ENCODE data around the gene FHOD1. TPM values are rescaled to one million over a fixed set of nuclear protein-coding genes. Genes with fewer than 3 reads are reported as not detected.

Gene FHOD1
- total and polyA plus RNA-seq, 2 of the 13 experiments (the other 11 are each of a cell fraction or from before 2014, with no cell fraction given): 20.0 to 20.8 TPM

DNA sequence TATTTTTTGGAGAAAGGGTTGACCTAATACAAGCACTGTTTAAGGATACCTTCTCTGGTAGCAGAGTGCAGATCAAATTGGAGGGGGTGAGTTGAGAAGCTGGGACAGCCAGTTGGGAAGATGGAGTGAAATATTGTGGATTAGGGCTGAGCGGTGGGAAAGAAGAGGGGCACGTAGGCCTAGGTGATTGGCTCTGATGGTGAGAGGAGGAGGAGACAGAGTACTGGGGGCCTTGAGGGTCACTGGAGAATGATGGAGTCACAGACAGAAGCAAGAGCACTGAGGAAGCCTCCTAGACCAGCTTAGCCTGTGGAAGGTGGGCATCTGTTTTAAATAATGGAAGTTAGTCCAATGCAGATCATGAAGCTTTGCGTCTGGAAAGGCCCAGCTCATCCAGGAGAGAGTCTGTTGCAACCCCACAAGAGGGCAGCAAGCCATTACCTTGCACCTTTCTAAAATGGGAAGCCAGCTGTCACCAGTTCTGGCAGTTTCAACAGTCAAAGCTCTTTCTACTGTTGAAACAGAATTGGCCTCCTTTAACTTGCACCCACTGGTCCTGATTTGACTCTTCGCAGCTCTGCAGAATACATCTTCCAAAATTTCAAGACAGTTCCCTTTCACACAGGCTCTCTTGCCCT, 13.3 kb upstream of the FHOD1 start:
- H3K9ac ChIP-seq (ENCODE audit: insufficient read depth, low read depth, low read length): no peak overlapping the region
- intact Hi-C loops (cut with micrococcal nuclease; ENCODE audit: unreplicated experiment): no loop called here
- no peak overlapping the region for H2AFZ ChIP-seq (ENCODE audit: low read length)
- CTCF ChIA-PET (ENCODE audit: low intra/inter-chr PET ratio, low total read pairs): interaction anchor here (1.3 to 1.5 kb wide), 2 partner anchors 24 to 79 kb away, joined by 3 to 4 read pairs; no protein-coding TSS in a partner anchor
- no TSS peak for BruUV-seq (replicated peaks)
- H3K27ac ChIP-seq (ENCODE audit: extremely low read length, insufficient read depth, low read length): no peak overlapping the region
- H3K36me3 ChIP-seq (replicated peaks in 1 of 2; ENCODE audit: control insufficient read depth in 1 of 2, insufficient read depth in 2 of 2, low read length in 2 of 2): no peaks in the 10 kb centered on the region
- 53% methylated on average over 4 of the region's 4 CpGs for WGBS (ENCODE audit: low lambda C conversion rate)
- no peak overlapping the region for H3K4me3 ChIP-seq (replicated peaks in 1 of 3; ENCODE audit: insufficient read depth in 1 of 3, low read depth in 2 of 3, low read length in 3 of 3)
- peaks cover 8% of the 10 kb centered on the region for H3K4me1 ChIP-seq (ENCODE audit: insufficient read depth, low read length)
- ATAC-seq (peak; percentile 71), DNase-seq (ENCODE audit: low spot score) (peak; percentile 56), FAIRE-seq (peak; percentile 96)
- in situ Hi-C loops (cut with HindIII; ENCODE audit: extremely low pct_ligation_motif_present, low pct_unique_long_range_greater_than_20kb): no loop called here
- no peaks in the 10 kb centered on the region for H3K9me3 ChIP-seq (ENCODE audit: low read length)
- H3K79me2 ChIP-seq (ENCODE audit: insufficient read depth, low read length): no peaks in the 10 kb centered on the region
- H4K20me1 ChIP-seq (ENCODE audit: insufficient read depth, low read length): no peaks in the 10 kb centered on the region
- POLR2A ChIA-PET: interaction anchor here (0.6 to 1.3 kb wide), 5 partner anchors 11 to 168 kb away, joined by 3 to 5 read pairs (median 3); partner anchors contain the start of gene FHOD1
- no peak overlapping the region for H3K4me2 ChIP-seq (ENCODE audit: low read depth, low read length)
- peaks cover 5 to 30% of the 10 kb centered on the region in 2 experiments; a peak in 4 of 5 replicates for H3K27me3 ChIP-seq (ENCODE audit: control insufficient read depth in 1 of 2, insufficient read depth in 2 of 2, low read length in 2 of 2)
- TF ChIP-seq KAT2B (IDR thresholded peaks at IDR 0.05; ENCODE audit: borderline replicate concordance, low read depth, low read length) (no peak), PCBP2 (optimal IDR thresholded peaks at IDR 0.05; ENCODE audit: low read depth, low read length, poor library complexity, severe bottlenecking) (no peak), ZFX (CRISPR knock-in tag; IDR thresholded peaks at IDR 0.05; ENCODE audit: low read depth) (peak; percentile 48; the same call in 1 of the 2 replicates), HNF1B (CRISPR knock-in tag; IDR thresholded peaks at IDR 0.05) (no peak), SMC3 (IDR thresholded peaks at IDR 0.05; ENCODE audit: low read length) (peak; percentile 83), XRCC5 (optimal IDR thresholded peaks at IDR 0.05; ENCODE audit: low read length) (peak; percentile 54), HMGXB4 (CRISPR knock-in tag; IDR thresholded peaks at IDR 0.05; ENCODE audit: borderline replicate concordance in 1 of 2, low read depth in 1 of 2) (0 out of 4 replicates have a peak, but pooled peaks of 1 of the 2 experiments have one; percentile 29), ZNF558 (CRISPR knock-in tag; IDR thresholded peaks at IDR 0.05; ENCODE audit: borderline replicate concordance) (no peak), CTCF (CRISPR knock-in tag; IDR thresholded peaks at IDR 0.05) (peak; percentile 80), TEAD3 (CRISPR knock-in tag; optimal IDR thresholded peaks at IDR 0.05; ENCODE audit: borderline replicate concordance) (no peak), CEBPG (CRISPR knock-in tag; IDR thresholded peaks at IDR 0.05) (peak; percentile 34; the same call in 1 of the 2 replicates), SAP130 (CRISPR knock-in tag; IDR thresholded peaks at IDR 0.05; ENCODE audit: low read depth) (0 out of 2 replicates have a peak, but pooled peaks have one; percentile 17)
- TF ChIP-seq, protein P1, sequence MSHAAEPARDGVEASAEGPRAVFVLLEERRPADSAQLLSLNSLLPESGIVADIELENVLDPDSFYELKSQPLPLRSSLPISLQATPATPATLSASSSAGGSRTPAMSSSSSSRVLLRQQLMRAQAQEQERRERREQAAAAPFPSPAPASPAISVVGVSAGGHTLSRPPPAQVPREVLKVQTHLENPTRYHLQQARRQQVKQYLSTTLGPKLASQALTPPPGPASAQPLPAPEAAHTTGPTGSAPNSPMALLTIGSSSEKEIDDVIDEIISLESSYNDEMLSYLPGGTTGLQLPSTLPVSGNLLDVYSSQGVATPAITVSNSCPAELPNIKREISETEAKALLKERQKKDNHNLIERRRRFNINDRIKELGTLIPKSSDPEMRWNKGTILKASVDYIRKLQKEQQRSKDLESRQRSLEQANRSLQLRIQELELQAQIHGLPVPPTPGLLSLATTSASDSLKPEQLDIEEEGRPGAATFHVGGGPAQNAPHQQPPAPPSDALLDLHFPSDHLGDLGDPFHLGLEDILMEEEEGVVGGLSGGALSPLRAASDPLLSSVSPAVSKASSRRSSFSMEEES (CRISPR knock-in tag; IDR thresholded peaks at IDR 0.05): no peak
- TF ChIP-seq, protein P2, sequence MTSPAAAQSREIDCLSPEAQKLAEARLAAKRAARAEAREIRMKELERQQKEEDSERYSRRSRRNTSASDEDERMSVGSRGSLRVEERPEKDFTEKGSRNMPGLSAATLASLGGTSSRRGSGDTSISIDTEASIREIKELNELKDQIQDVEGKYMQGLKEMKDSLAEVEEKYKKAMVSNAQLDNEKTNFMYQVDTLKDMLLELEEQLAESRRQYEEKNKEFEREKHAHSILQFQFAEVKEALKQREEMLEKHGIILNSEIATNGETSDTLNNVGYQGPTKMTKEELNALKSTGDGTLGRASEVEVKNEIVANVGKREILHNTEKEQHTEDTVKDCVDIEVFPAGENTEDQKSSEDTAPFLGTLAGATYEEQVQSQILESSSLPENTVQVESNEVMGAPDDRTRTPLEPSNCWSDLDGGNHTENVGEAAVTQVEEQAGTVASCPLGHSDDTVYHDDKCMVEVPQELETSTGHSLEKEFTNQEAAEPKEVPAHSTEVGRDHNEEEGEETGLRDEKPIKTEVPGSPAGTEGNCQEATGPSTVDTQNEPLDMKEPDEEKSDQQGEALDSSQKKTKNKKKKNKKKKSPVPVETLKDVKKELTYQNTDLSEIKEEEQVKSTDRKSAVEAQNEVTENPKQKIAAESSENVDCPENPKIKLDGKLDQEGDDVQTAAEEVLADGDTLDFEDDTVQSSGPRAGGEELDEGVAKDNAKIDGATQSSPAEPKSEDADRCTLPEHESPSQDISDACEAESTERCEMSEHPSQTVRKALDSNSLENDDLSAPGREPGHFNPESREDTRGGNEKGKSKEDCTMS (CRISPR knock-in tag; conservative IDR thresholded peaks at IDR 0.05): no peak
